ENCODE data around the gene PTPN7. TPM values are rescaled to one million over a fixed set of nuclear protein-coding genes. Genes with fewer than 3 reads are reported as not detected.

The PTPN7 gene
- polyA plus RNA-seq, 1 donor (not counting 4 experiments of a cell fraction or from before 2014, with no cell fraction given) = 0.10 TPM

DNA sequence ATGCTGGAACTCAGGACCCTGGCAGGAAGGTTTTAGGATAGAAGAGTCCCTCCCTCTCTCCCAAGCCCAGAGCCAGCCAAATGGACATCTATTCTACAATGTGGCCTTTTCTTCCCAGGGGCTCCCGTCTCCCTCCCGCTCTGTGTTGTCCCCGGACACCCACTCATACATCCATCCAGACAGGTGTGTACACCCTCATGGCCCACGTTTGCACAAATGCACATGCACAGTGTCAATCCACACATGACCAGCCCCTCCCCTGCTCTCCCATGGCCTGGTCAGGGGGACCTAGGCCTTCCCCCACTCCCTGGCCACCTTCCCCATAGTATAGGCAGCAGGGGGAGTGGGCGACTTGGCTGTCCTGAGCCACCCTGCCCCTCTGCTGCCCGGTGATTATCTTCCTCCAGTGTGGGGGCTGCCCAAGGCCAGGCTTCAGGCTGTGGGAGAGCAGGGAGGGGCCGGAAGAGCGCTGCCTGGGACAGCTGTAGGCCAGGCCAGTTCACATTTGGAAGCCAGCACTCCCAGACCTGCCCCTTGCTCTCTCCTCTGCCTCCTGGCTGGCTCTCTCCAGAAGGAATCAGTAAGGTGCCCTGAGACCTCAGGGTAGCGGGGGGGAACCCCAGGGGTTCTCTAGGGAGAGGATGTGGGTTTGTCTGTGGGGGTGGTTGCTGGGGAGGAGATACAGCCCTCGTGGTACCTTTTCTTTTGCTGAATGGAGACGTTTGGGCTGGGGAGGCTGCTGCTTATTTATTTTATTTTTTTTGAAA, 4.1 kb upstream of the PTPN7 start:
- H3K79me2 ChIP-seq (ENCODE audit: control insufficient read depth, insufficient read depth, low read length) = no peaks in the 10 kb centered on the region
- peaks cover 11% of the 10 kb centered on the region for H3K27me3 ChIP-seq (ENCODE audit: control insufficient read depth, extremely low read depth, insufficient read depth, low read length)
- no peak for FAIRE-seq
- dilution Hi-C loops (cut with MboI; ENCODE audit: extremely low pct_ligation_motif_present, low sequenced_read_pairs) = no loop called here
- H3K27ac ChIP-seq (ENCODE audit: control insufficient read depth, insufficient read depth, low read length) = no peak overlapping the region
- no peaks in the 10 kb centered on the region for H3K9me1 ChIP-seq (ENCODE audit: control insufficient read depth, extremely low read depth, insufficient read depth, low read length)
- no peaks in the 10 kb centered on the region for H3K9me3 ChIP-seq (ENCODE audit: control insufficient read depth, low read depth, low read length)
- H2AFZ ChIP-seq (ENCODE audit: control insufficient read depth, low read length) = no peak overlapping the region
- no peaks in the 10 kb centered on the region for H3K4me1 ChIP-seq (ENCODE audit: control insufficient read depth, extremely low read depth, insufficient read depth, low read length)
- H4K20me1 ChIP-seq (ENCODE audit: control insufficient read depth, extremely low read depth, insufficient read depth, low read length) = no peaks in the 10 kb centered on the region
- DNase-seq (ENCODE audit: low read depth, low spot score) = no peak
- no peak overlapping the region for H3K9ac ChIP-seq (ENCODE audit: control insufficient read depth, extremely low read depth, insufficient read depth, low read length)
- H3K4me2 ChIP-seq (ENCODE audit: control insufficient read depth, extremely low read depth, insufficient read depth, low read depth, low read length) = no peak overlapping the region
- TF ChIP-seq, protein P1, sequence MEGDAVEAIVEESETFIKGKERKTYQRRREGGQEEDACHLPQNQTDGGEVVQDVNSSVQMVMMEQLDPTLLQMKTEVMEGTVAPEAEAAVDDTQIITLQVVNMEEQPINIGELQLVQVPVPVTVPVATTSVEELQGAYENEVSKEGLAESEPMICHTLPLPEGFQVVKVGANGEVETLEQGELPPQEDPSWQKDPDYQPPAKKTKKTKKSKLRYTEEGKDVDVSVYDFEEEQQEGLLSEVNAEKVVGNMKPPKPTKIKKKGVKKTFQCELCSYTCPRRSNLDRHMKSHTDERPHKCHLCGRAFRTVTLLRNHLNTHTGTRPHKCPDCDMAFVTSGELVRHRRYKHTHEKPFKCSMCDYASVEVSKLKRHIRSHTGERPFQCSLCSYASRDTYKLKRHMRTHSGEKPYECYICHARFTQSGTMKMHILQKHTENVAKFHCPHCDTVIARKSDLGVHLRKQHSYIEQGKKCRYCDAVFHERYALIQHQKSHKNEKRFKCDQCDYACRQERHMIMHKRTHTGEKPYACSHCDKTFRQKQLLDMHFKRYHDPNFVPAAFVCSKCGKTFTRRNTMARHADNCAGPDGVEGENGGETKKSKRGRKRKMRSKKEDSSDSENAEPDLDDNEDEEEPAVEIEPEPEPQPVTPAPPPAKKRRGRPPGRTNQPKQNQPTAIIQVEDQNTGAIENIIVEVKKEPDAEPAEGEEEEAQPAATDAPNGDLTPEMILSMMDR (optimal IDR thresholded peaks at IDR 0.05 in 1 of 3, IDR thresholded peaks at IDR 0.05 in 1 of 3, conservative IDR thresholded peaks at IDR 0.05 in 1 of 3; ENCODE audit: extremely low read depth in 1 of 3, insufficient read depth in 2 of 3, low read length in 3 of 3) = no peak
- TF ChIP-seq EZH2 (IDR thresholded peaks at IDR 0.05; ENCODE audit: low read length) = no peak
- no peak overlapping the region for H3K4me3 ChIP-seq (ENCODE audit: control insufficient read depth in 2 of 3, extremely low read depth in 1 of 3, insufficient read depth in 2 of 3, low read depth in 1 of 3, low read length in 3 of 3)
- no peaks in the 10 kb centered on the region for H3K36me3 ChIP-seq (ENCODE audit: control insufficient read depth in 2 of 2, extremely low read depth in 1 of 2, insufficient read depth in 2 of 2, low read length in 2 of 2)

GRCh38 chr1:202163281-202164270, 3.2 kb upstream of the PTPN7 start:
- Histone ChIP-seq H3K4me1 (ENCODE audit: control insufficient read depth, extremely low read depth, insufficient read depth, low read length) (no peaks in the 10 kb centered on the region), H3K27me3 (ENCODE audit: control insufficient read depth, extremely low read depth, insufficient read depth, low read length) (peaks cover 11% of the 10 kb centered on the region), H3K9me1 (ENCODE audit: control insufficient read depth, extremely low read depth, insufficient read depth, low read length) (no peaks in the 10 kb centered on the region), H3K4me3 (ENCODE audit: control insufficient read depth in 2 of 3, extremely low read depth in 1 of 3, insufficient read depth in 2 of 3, low read depth in 1 of 3, low read length in 3 of 3) (no peak overlapping the region), H3K9me3 (ENCODE audit: control insufficient read depth, low read depth, low read length) (no peaks in the 10 kb centered on the region), H3K27ac (ENCODE audit: control insufficient read depth, insufficient read depth, low read length) (no peak overlapping the region), H2AFZ (ENCODE audit: control insufficient read depth, low read length) (no peak overlapping the region), H4K20me1 (ENCODE audit: control insufficient read depth, extremely low read depth, insufficient read depth, low read length) (no peaks in the 10 kb centered on the region), H3K4me2 (ENCODE audit: control insufficient read depth, extremely low read depth, insufficient read depth, low read depth, low read length) (no peak overlapping the region), H3K9ac (ENCODE audit: control insufficient read depth, extremely low read depth, insufficient read depth, low read length) (no peak overlapping the region), H3K36me3 (ENCODE audit: control insufficient read depth in 2 of 2, extremely low read depth in 1 of 2, insufficient read depth in 2 of 2, low read length in 2 of 2) (no peaks in the 10 kb centered on the region), H3K79me2 (ENCODE audit: control insufficient read depth, insufficient read depth, low read length) (no peaks in the 10 kb centered on the region)
- DNase-seq (ENCODE audit: low read depth, low spot score) = no peak
- no peak for TF ChIP-seq EZH2 (IDR thresholded peaks at IDR 0.05; ENCODE audit: low read length)
- TF ChIP-seq, protein P1 (optimal IDR thresholded peaks at IDR 0.05 in 1 of 3, IDR thresholded peaks at IDR 0.05 in 1 of 3, conservative IDR thresholded peaks at IDR 0.05 in 1 of 3; ENCODE audit: extremely low read depth in 1 of 3, insufficient read depth in 2 of 3, low read length in 3 of 3) = no peak
- FAIRE-seq = no peak
- dilution Hi-C loops (cut with MboI; ENCODE audit: extremely low pct_ligation_motif_present, low sequenced_read_pairs) = no loop called here
